Vagina (tissue), 2 donors: ENCODE measurements around the gene RHOD. TPM values are rescaled to one million over a fixed set of nuclear protein-coding genes. Genes with fewer than 3 reads are reported as not detected.

ENCODE experiments used
- DNase-seq, 2 donors: peaks; one replicate each; pipeline ENCODE4 v3.0.0-alpha.2; 2017; ENCODE audit errors: extremely low spot score in 2 of 2
- H3K27ac ChIP-seq: fragments of 200-600 bp; sonication (generic); one replicate; pipeline ENCODE4 v1.5.1; 2019
- H3K27me3 ChIP-seq: fragments of 200-600 bp; sonication (generic); one replicate; pipeline ENCODE4 v1.5.1; 2019
- H3K36me3 ChIP-seq, 2 donors: fragments of 200-600 bp; sonication (generic); one replicate each; pipeline ENCODE4 v1.5.1; 2017 to 2019
- H3K4me1 ChIP-seq: fragments of 200-600 bp; sonication (generic); one replicate; pipeline ENCODE4 v1.5.1; 2019
- H3K4me3 ChIP-seq, 2 donors: fragments of 200-600 bp; sonication (generic); 1 replicate in 1 of 2; 2 replicates in 1 of 2; pipeline ENCODE4 v1.5.1; 2016 to 2019
- H3K9me3 ChIP-seq: fragments of 200-600 bp; sonication (generic); one replicate; pipeline ENCODE4 v1.5.1; 2019
- POLR2A ChIP-seq, 2 donors: fragments of 450-650 bp; IDR thresholded peaks; one replicate each; pipeline ENCODE4 v1.6.1; 2017; ENCODE audit warnings: antibody characterized with exemption in 2 of 2, mild to moderate bottlenecking in 2 of 2, moderate library complexity in 2 of 2
- POLR2AphosphoS5 ChIP-seq, 2 donors: sonication (generic); formaldehyde crosslinking; IDR thresholded peaks; one replicate each; pipeline ENCODE4 v1.9.0; 2017; ENCODE audit warnings: antibody characterized with exemption in 2 of 2, mild to moderate bottlenecking in 2 of 2, low read depth in 1 of 2; ENCODE audit not compliant: insufficient read depth in 1 of 2
- intact Hi-C: fragments of 100-400 bp; cut with DNase I; formaldehyde crosslinking; loops from one replicate; pipeline ENCODE4 v1.15.1; 2023
- total RNA-seq: library from RNA; depleted of rRNA; stranded (reverse); fragments of >200 nt; gene quantifications from one replicate; pipeline ENCODE4 v1.2.3, GENCODE V29; 2016
- TF ChIP-seq, protein P1 (sequence below), 3 experiments: fragments of 450-650 bp in 2 of 3; fragments of 200-600 bp in 1 of 3; sonication (generic) in 1 of 3; IDR thresholded peaks; one replicate each; pipeline ENCODE4 v1.5.1; 2017 to 2019; ENCODE audit warnings: antibody characterized with exemption in 3 of 3, mild to moderate bottlenecking in 2 of 3, moderate library complexity in 2 of 3

The RHOD gene
- total RNA-seq, 1 donor from 2014 or later: 26.5 TPM

DNA sequence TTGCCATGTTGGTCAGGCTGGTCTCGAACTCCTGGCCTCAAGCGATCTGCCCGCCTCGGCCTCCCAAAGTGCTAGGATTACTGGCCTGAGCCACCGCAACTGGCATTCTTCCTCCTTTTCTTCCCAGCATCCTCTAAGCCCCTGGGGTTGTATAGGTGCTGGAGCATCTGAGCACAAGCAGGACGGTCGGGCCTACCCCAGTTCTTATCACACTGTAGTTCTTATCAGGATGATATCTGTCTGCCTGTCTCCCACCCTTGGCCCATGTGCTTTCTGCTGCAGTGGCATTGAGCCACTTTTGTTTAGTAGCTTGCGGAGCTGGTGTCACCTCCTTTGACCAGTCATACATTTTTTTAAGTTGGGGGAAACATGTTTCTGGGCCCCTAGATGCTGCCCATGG is 1.9 kb downstream of the RHOD start:
- Histone ChIP-seq H3K27me3 (no peaks in the 10 kb centered on the region), H3K9me3 (no peaks in the 10 kb centered on the region), H3K27ac (no peak overlapping the region), H3K4me3 (no peak overlapping the region), H3K4me1 (peaks cover 14% of the 10 kb centered on the region), H3K36me3 (no peaks in the 10 kb centered on the region)
- DNase-seq: no peak
- TF ChIP-seq, protein P1, sequence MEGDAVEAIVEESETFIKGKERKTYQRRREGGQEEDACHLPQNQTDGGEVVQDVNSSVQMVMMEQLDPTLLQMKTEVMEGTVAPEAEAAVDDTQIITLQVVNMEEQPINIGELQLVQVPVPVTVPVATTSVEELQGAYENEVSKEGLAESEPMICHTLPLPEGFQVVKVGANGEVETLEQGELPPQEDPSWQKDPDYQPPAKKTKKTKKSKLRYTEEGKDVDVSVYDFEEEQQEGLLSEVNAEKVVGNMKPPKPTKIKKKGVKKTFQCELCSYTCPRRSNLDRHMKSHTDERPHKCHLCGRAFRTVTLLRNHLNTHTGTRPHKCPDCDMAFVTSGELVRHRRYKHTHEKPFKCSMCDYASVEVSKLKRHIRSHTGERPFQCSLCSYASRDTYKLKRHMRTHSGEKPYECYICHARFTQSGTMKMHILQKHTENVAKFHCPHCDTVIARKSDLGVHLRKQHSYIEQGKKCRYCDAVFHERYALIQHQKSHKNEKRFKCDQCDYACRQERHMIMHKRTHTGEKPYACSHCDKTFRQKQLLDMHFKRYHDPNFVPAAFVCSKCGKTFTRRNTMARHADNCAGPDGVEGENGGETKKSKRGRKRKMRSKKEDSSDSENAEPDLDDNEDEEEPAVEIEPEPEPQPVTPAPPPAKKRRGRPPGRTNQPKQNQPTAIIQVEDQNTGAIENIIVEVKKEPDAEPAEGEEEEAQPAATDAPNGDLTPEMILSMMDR (IDR thresholded peaks at IDR 0.05): no peak
- TF ChIP-seq POLR2A (IDR thresholded peaks at IDR 0.05): no peak
- TF ChIP-seq POLR2AphosphoS5 (IDR thresholded peaks at IDR 0.05; ENCODE audit: insufficient read depth in 1 of 2, low read depth in 1 of 2): no peak
- intact Hi-C loops: no loop called here

DNA sequence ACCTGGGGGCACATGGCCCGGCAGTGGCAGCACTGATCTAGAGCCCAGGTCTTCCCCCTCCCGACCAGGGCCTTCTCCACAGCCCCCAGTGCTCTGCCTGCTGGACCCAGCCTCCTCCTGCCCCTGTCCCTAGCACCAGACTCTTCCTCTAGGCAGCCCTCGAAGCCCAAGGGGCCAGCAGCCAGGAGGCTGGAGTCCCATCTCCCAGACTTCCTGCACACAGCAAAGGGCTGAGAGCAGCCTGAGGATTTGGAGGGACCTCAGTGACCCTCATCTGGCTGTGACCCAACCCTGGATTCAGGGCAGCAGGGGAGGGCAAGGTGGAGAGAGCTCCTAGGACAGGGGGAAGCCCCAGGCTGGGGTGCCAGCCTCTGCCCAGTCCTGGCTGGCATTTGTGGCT is 3.0 kb downstream of the RHOD start:
- H3K4me3 ChIP-seq: no peak overlapping the region
- H3K27me3 ChIP-seq: no peaks in the 10 kb centered on the region
- TF ChIP-seq POLR2AphosphoS5 (IDR thresholded peaks at IDR 0.05; ENCODE audit: insufficient read depth in 1 of 2, low read depth in 1 of 2): no peak
- TF ChIP-seq, protein P1 (IDR thresholded peaks at IDR 0.05): no peak
- TF ChIP-seq POLR2A (IDR thresholded peaks at IDR 0.05): no peak
- peaks cover 14% of the 10 kb centered on the region for H3K4me1 ChIP-seq
- no peak overlapping the region for H3K27ac ChIP-seq
- no peak for DNase-seq
- H3K36me3 ChIP-seq: no peaks in the 10 kb centered on the region
- H3K9me3 ChIP-seq: no peaks in the 10 kb centered on the region
- intact Hi-C loops: no loop called here

DNA sequence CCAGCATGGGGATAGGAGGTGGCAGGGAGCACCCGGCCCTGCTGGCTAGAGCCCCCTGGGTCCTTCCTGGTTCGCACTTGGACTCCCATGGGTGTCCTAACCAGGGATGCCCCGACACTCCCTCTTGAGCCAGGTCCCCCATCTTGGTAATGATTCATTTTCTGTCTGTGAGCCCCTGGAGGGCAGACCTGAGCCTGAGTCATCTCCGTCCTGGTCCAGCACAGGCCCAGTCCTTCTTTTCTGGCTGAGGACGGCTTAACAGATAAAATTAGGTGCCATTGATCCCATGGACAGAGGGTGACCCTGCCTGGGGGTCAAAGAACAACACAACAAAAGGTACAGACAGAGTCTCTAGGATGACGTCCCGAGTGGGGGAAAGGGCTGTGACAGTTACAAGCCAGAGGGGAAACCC is 3.5 kb downstream of the RHOD start:
- no peak for DNase-seq
- Histone ChIP-seq H3K4me1 (peaks cover 14% of the 10 kb centered on the region), H3K27me3 (no peaks in the 10 kb centered on the region), H3K36me3 (no peaks in the 10 kb centered on the region), H3K27ac (no peak overlapping the region), H3K4me3 (no peak overlapping the region), H3K9me3 (no peaks in the 10 kb centered on the region)
- intact Hi-C loops: no loop called here
- TF ChIP-seq POLR2A (IDR thresholded peaks at IDR 0.05): no peak
- no peak for TF ChIP-seq POLR2AphosphoS5 (IDR thresholded peaks at IDR 0.05; ENCODE audit: insufficient read depth in 1 of 2, low read depth in 1 of 2)
- TF ChIP-seq, protein P1 (IDR thresholded peaks at IDR 0.05): no peak

DNA sequence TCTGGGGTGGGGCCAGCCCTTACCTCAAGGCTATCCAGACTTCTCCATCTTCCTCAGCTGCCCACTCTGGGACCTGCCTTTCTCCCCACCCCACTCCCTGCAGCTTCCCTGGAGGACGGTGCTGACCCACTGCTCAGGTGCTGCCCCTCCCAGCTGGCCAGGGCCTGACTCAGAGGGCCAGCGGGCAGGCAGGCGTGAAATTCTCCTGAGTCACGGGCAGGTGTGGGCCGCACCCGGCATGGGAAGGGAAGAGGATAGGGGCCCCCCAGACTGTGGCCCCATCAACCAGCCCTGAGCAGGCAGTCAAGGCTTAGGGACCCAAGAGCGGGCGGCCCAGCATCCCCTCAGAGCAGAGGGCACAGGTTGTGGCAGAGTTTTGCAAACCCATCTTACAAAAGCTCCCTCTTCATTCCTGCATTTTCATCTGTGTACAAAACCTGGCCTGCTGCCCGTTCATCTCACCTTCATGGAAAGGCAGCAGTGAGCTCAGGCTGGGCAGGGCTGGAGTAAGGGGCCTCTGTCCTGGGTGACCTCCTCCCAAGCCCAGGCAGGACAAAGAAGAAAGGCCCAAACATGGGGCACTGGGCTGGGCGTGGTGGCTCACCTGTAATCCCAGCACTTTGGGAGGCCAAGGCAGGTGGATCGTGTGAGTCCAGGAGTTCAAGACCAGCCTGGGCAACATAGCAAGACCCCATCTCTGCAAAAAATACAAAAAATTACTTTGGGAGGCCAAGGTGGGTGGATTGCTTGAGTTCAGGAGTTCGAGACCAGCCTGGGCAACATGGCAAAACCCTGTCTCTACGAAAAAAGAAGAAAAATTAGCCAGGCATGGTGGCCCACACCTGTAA is 6.1 kb downstream of the RHOD start:
- no peaks in the 10 kb centered on the region for H3K9me3 ChIP-seq
- no peak overlapping the region for H3K27ac ChIP-seq
- H3K36me3 ChIP-seq: no peaks in the 10 kb centered on the region
- DNase-seq: no peak
- H3K4me3 ChIP-seq: no peak overlapping the region
- H3K27me3 ChIP-seq: no peaks in the 10 kb centered on the region
- TF ChIP-seq POLR2A (IDR thresholded peaks at IDR 0.05) (no peak), POLR2AphosphoS5 (IDR thresholded peaks at IDR 0.05; ENCODE audit: insufficient read depth in 1 of 2, low read depth in 1 of 2) (no peak)
- TF ChIP-seq, protein P1 (IDR thresholded peaks at IDR 0.05): no peak
- H3K4me1 ChIP-seq: no peaks in the 10 kb centered on the region
- intact Hi-C loops: no loop called here

DNA sequence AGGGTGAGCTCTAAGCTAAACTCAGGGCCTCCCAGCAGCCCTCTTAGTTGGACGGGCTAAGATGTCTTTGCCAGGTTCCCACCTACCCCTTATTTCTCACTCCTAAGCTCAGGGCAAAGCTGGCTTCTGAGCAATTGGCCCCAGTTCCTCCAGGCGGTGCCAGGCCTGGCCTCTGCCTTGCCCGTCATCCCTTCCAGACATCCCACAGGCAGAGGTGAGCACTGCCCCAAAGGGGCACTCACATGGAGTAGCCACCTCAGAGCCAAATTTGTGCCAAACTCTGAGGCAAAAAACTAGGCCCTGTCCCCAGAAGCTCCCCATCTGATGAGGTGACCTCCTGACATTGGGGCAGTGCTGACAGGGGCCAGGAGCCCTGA is 9.7 kb downstream of the RHOD start:
- Histone ChIP-seq H3K27me3 (no peaks in the 10 kb centered on the region), H3K36me3 (no peaks in the 10 kb centered on the region), H3K4me3 (no peak overlapping the region), H3K27ac (no peak overlapping the region), H3K4me1 (no peaks in the 10 kb centered on the region), H3K9me3 (no peaks in the 10 kb centered on the region)
- DNase-seq: no peak
- intact Hi-C loops: no loop called here
- TF ChIP-seq, protein P1 (IDR thresholded peaks at IDR 0.05): no peak
- TF ChIP-seq POLR2A (IDR thresholded peaks at IDR 0.05) (no peak), POLR2AphosphoS5 (IDR thresholded peaks at IDR 0.05; ENCODE audit: insufficient read depth in 1 of 2, low read depth in 1 of 2) (no peak)
